Activated T-helper 1 cell treated with anti-CD3 and anti-CD28 coated beads, Interleukin-12 subunit alpha, Interleukin-12 subunit beta, Interleukin-2, Interleukin-4 antibody, amounts not matched to agents 30 ng/mL and 10 ng/mL and 1 ng/mL, durations not matched to agents 14 hours and 24 hours and 36 hours (primary cell): ENCODE data around the gene WASHC4. TPM values are rescaled to one million over a fixed set of nuclear protein-coding genes. Genes with fewer than 3 reads are reported as not detected.
"Not testable (repeated sequence)": the region's sequence is repeated elsewhere in the genome, so short reads cannot be mapped to it uniquely, and the experiment has no call there.

Experiments used
- DNase-seq: peaks from one replicate; pipeline ENCODE4 v3.0.0; 2021; ENCODE audit warnings: low spot score
- H3K27ac Mint-ChIP-seq: one replicate; pipeline ENCODE4 v1.8.0; 2021; ENCODE audit warnings: mild to moderate bottlenecking, mixed read lengths
- H3K27me3 Mint-ChIP-seq: one replicate; pipeline ENCODE4 v1.8.0; 2022; ENCODE audit warnings: mild to moderate bottlenecking, moderate library complexity, mixed read lengths; ENCODE audit not compliant: insufficient read depth
- H3K36me3 Mint-ChIP-seq: one replicate; pipeline ENCODE4 v1.8.0; 2021; ENCODE audit warnings: low read depth, mixed read lengths
- H3K4me1 Mint-ChIP-seq: one replicate; pipeline ENCODE4 v1.8.0; 2021; ENCODE audit warnings: low read depth, mixed read lengths
- H3K4me3 Mint-ChIP-seq: one replicate; pipeline ENCODE4 v1.8.0; 2021; ENCODE audit warnings: mild to moderate bottlenecking, moderate library complexity, mixed read lengths
- H3K9me3 Mint-ChIP-seq: one replicate; pipeline ENCODE4 v1.8.0; 2021; ENCODE audit warnings: mixed read lengths
- intact Hi-C: fragments of 100-400 bp; cut with micrococcal nuclease; formaldehyde crosslinking; loops from one replicate; pipeline ENCODE4 v1.15.1; 2024
- total RNA-seq: library from RNA; stranded (reverse); gene quantifications from 2 replicates; pipeline ENCODE4 v1.2.3, GENCODE V29; 2022

WASHC4 gene
- total RNA-seq, 1 donor from 2014 or later = 34.5 TPM

DNA sequence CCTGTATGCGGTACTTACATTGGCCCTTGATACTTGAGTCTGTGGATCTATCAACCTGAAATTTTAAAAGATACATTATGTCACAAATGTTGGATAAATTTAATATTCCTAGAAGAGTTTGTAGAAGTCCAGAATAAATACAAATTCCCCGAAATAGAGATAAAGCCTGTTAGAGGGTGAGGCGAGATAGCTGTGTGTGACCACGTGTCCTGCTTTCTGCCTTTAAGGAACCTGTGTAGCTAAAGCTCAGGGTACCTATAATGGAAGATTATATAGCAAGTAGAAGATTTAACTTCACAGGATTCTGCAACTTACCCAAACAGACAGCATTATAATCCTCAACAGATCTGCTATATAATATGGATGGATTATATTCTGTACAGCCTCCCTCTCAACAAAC, 69.7 kb downstream of the WASHC4 start:
- peaks cover 45% of the 10 kb centered on the region for H3K36me3 Mint-ChIP-seq
- no peak for DNase-seq
- no peaks in the 10 kb centered on the region for H3K27me3 Mint-ChIP-seq
- intact Hi-C loops = loop anchor here (5.0 kb wide), 1 partner anchor 205 kb away; no protein-coding TSS in a partner anchor
- H3K4me3 Mint-ChIP-seq = no peak overlapping the region
- no peaks in the 10 kb centered on the region for H3K9me3 Mint-ChIP-seq
- no peak overlapping the region for H3K27ac Mint-ChIP-seq
- no peaks in the 10 kb centered on the region for H3K4me1 Mint-ChIP-seq

DNA sequence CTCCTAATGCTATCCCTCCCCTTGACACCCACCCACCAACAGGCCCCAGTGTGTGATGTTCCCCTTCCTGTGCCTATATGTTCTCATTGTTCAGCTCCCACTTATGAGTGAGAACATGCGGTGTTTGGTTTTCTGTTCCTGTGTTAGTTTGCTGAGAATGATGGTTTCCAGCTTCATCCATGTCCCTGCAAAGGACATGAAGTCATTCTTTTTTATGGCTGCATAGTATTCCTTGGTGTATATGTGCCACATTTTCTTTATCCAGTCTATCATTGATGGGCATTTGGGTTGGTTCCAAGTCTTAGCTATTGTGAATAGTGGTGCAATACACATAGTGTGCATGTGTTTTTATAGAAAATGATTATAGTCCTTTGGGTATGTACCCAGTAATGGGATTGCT, 71.6 kb downstream of the WASHC4 start:
- intact Hi-C loops = loop anchor here (5.0 kb wide), 1 partner anchor 203 kb away; no protein-coding TSS in a partner anchor
- not testable (repeated sequence) for H3K27me3 Mint-ChIP-seq, H3K27ac Mint-ChIP-seq, H3K4me3 Mint-ChIP-seq, H3K4me1 Mint-ChIP-seq, DNase-seq, H3K9me3 Mint-ChIP-seq
- H3K36me3 Mint-ChIP-seq = peaks cover 59% of the 10 kb centered on the region

DNA sequence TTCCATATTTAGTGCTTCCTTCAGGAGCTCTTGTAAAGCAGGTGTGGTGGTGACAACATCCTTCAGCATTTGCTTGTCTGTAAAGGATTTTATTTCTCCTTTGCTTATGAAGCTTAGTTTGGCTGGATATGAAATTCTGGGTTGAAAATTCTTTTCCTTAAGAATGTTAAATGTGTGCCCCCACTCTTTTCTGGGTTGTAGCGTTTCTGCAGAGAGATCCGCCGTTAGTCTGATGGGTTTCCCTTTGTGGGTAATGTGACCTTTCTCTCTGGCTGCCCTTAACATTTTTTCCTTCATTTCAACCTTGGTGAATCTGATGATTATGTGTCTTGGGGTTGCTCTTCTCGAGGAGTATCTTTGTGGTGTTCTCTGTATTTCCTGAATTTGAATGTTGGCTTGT, 75.9 kb downstream of the WASHC4 start:
- DNase-seq, H3K4me3 Mint-ChIP-seq, intact Hi-C loops, H3K4me1 Mint-ChIP-seq, H3K27ac Mint-ChIP-seq, H3K9me3 Mint-ChIP-seq, H3K27me3 Mint-ChIP-seq: not testable (repeated sequence)
- H3K36me3 Mint-ChIP-seq = peaks cover 63% of the 10 kb centered on the region

DNA sequence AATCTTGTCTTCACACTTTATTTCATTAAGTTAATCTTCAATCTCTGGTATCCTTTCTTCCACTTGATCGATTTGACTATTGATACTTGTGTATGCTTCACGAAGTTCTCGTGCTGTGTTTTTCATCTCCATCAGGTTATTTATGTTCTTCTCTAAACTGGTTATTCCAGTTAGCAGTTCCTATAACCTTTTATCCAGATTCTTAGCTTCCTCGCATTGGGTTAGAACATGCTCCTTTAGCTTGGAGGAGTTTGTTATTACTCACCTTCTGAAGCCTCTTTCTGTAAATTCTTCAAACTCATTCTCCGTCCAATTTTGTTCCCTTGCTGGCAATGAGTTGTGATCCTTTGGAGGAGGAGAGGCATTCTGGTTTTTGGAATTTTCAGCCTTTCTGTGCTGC, 76.4 kb downstream of the WASHC4 start:
- intact Hi-C loops, H3K4me3 Mint-ChIP-seq, H3K27ac Mint-ChIP-seq, H3K27me3 Mint-ChIP-seq, DNase-seq, H3K4me1 Mint-ChIP-seq, H3K9me3 Mint-ChIP-seq: not testable (repeated sequence)
- peaks cover 63% of the 10 kb centered on the region for H3K36me3 Mint-ChIP-seq

DNA sequence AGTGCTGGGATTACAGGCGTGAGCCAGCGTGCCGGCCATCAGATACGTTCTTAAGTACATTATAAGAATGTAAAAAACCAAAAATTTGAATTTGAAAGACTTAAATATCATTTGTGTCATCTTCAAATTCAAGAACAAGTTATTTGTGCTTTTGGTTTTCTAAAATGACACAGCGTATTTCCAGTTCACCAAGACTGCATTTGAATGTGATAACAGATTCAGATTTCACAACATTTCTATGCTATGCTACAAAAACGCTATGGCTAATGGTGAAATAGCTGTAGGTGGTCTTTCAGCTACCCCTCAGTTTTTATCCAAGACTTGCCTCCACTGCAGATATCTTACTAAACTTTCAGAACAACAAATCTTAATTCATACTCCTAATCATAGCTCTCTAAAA, 81.8 kb downstream of the WASHC4 start:
- Mint-ChIP-seq H3K9me3 (no peaks in the 10 kb centered on the region), H3K4me1 (no peaks in the 10 kb centered on the region), H3K27ac (no peak overlapping the region), H3K27me3 (no peaks in the 10 kb centered on the region), H3K4me3 (no peak overlapping the region), H3K36me3 (peaks cover 54% of the 10 kb centered on the region)
- intact Hi-C loops = no loop called here
- no peak for DNase-seq

DNA sequence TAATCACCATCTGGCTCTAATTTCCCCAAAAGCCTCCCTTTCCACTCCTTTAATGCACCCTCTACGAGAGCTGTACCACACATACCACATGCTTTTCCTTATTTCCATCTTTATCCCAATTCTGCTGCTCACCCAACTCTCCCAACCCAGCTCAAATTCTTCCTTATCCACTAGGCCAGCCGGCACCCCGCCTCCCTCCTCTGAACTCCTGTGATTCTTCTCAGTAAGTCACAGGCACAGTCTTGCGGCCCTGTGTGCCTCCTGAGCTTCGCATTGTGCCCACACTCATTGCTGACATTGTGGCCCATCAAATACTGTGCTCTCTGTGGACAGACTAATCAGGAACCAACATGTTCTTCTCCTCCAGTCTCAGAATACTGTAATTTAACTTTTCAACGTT, 83.0 kb downstream of the WASHC4 start:
- no peaks in the 10 kb centered on the region for H3K9me3 Mint-ChIP-seq
- no peak for DNase-seq
- no peak overlapping the region for H3K27ac Mint-ChIP-seq
- no peak overlapping the region for H3K4me3 Mint-ChIP-seq
- H3K27me3 Mint-ChIP-seq = no peaks in the 10 kb centered on the region
- no peaks in the 10 kb centered on the region for H3K4me1 Mint-ChIP-seq
- intact Hi-C loops = no loop called here
- H3K36me3 Mint-ChIP-seq = peaks cover 51% of the 10 kb centered on the region

DNA sequence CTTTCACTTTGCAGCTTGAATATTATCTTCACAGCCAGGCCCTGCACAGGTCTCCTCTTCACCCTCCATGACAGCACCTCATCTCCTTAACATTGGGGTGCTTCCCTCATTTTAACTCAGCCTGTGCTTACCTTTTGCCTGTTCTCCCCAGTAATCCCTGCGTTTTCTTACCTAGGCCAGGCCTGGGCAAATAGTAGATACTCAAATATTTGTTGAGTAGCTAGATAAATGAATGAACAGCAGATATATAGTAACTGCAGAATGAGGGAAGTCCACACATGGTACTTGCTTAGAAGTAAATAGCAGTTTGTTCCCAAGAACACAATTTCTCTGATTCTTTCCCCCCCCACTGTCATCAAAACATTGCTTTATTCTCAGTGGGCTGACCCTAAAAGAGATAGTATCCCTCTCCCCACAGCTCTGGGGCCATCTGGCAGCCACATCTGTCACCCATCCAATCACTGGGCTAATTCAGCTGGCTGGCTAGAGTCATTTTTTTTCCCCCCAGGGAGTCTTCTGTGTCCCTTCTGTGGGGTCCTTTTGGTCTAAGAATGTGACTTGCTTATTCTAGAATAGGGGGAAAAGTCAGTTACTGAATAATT, 85.2 kb downstream of the WASHC4 start:
- intact Hi-C loops = no loop called here
- H3K4me1 Mint-ChIP-seq = no peaks in the 10 kb centered on the region
- no peaks in the 10 kb centered on the region for H3K9me3 Mint-ChIP-seq
- no peak overlapping the region for H3K27ac Mint-ChIP-seq
- peaks cover 48% of the 10 kb centered on the region for H3K36me3 Mint-ChIP-seq
- DNase-seq = no peak
- H3K27me3 Mint-ChIP-seq = no peaks in the 10 kb centered on the region
- H3K4me3 Mint-ChIP-seq = no peak overlapping the region

DNA sequence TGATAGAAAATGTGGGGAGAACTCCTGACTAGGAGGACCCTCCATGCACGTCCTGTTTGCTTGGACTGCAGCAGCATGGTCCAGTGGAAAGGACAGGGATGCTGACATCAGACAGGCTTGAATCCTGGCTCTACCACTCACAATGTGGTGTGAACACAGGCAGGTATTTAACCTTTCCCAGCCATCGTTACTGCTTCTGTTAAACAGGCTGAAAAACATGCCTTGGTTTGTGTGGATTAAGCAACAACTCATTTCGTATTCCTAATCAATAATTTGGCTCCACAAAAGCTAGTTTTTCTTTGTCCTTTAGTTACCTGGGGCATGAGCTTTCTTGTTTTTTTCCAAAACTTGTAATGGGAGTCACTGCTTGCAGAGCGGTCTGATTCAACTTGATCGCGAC, 87.4 kb downstream of the WASHC4 start:
- no peaks in the 10 kb centered on the region for H3K9me3 Mint-ChIP-seq
- no peak overlapping the region for H3K27ac Mint-ChIP-seq
- no peaks in the 10 kb centered on the region for H3K27me3 Mint-ChIP-seq
- no peak for DNase-seq
- H3K4me1 Mint-ChIP-seq = no peaks in the 10 kb centered on the region
- peaks cover 35% of the 10 kb centered on the region for H3K36me3 Mint-ChIP-seq
- H3K4me3 Mint-ChIP-seq = no peak overlapping the region
- intact Hi-C loops = no loop called here

DNA sequence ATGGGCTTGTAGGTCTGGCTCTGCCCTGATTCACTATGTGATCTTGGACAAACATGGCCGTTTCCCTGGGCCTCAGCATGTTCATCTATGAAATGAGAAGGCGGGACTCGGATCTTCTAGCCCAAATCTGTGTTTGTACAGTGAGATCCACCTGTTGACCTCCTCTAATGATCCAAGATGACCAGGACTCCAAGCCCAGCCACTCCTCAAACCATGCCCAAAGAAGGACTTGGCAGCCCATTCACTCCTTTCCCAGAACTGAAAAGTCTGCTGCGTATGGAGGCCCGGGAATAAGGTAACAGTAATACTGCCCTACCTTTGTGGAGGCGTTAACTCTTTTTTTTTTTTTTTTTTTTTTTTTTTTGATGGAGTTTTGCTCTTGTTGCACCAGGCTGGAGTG, 88.6 kb downstream of the WASHC4 start:
- intact Hi-C loops = no loop called here
- no peaks in the 10 kb centered on the region for H3K9me3 Mint-ChIP-seq
- H3K4me3 Mint-ChIP-seq = no peak overlapping the region
- H3K27me3 Mint-ChIP-seq = no peaks in the 10 kb centered on the region
- no peak overlapping the region for H3K27ac Mint-ChIP-seq
- H3K4me1 Mint-ChIP-seq = no peaks in the 10 kb centered on the region
- peaks cover 25% of the 10 kb centered on the region for H3K36me3 Mint-ChIP-seq
- DNase-seq = no peak

DNA sequence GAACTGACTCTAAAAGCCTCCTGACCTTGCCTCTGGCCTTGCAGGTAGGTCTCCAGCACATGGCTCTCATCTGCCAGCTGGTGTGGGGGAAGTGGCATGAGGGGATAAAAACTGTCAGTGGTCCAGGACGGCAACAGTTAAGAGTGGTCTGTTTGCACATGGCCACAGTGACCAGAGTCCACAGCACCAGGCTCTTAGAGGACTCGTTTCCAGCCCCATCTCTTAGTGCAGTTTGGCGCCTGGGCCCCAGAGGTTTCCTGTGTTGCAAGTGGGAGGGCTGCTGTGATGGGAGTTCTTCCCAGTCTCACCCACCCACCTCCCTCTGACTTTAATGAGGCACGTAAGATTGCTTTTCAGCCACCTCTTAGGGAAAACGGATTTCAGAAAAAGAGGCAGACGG, 91.4 kb downstream of the WASHC4 start:
- H3K27ac Mint-ChIP-seq = no peak overlapping the region
- intact Hi-C loops = no loop called here
- no peaks in the 10 kb centered on the region for H3K9me3 Mint-ChIP-seq
- no peaks in the 10 kb centered on the region for H3K4me1 Mint-ChIP-seq
- no peak overlapping the region for H3K4me3 Mint-ChIP-seq
- peaks cover 18% of the 10 kb centered on the region for H3K36me3 Mint-ChIP-seq
- H3K27me3 Mint-ChIP-seq = no peaks in the 10 kb centered on the region
- DNase-seq = no peak

DNA sequence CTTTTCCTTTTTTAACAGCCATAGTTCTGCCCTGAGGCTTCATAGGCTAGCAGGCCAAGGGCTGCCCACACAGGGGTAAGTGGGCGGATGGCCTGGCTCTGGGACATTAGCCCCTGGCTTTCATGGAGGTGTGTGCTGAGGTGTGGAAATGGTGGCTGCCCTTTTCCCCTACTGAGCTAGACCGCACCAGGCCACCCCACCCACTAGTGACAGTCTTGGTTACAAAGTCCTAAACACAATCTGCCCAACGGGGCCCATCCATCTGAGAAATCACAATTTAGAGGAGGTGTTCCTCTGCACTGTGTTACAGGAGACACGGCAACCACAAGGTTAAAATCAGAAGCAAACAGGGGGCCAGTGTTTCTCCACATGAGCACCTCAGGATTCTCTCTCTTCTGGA, 92.9 kb downstream of the WASHC4 start:
- no peak for DNase-seq
- Mint-ChIP-seq H3K4me3 (no peak overlapping the region), H3K9me3 (no peaks in the 10 kb centered on the region), H3K27me3 (no peaks in the 10 kb centered on the region), H3K36me3 (peaks cover 24% of the 10 kb centered on the region), H3K27ac (no peak overlapping the region), H3K4me1 (peaks cover 9% of the 10 kb centered on the region)
- intact Hi-C loops = no loop called here

DNA sequence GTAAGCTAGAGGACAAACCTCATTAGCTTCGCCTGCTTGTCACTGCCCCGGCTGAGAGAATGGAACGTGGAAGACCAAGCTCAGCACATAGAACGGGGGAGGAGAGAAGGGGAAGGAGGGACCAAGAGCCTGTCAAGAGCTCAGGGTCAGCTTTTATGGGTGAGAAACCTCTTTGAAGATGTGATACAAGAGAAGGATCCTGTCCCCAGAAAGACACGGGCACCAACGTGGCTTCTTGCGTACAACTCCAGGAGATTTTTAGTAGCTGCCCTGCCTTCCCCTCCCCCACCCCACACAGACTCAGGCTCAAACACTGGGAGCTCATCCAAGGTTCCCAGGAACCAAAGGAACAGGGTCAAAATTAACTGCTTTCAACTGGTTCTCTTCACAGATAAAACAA, 93.8 kb downstream of the WASHC4 start:
- peaks cover 14% of the 10 kb centered on the region for H3K4me1 Mint-ChIP-seq

DNA sequence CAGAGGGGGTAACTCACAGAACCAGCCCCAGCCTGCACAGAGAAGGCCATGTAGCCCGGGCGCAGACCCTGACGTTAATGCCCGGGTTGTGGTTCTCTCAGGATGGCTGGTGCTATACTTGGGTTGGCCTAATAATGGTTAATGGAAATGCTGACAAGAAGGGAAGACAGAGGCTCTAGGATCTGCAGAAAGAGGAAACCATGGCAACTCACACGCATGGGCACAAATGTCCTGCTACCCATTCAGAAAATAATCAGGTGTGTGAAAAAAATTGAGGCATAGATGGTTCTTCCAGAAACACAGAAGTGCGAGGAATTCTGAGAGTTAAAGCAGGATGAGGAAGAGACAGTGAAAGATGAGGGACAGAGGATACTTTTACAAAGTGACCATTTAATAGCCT, 94.7 kb downstream of the WASHC4 start:
- no peak overlapping the region for H3K4me3 Mint-ChIP-seq
- no peaks in the 10 kb centered on the region for H3K9me3 Mint-ChIP-seq
- intact Hi-C loops = no loop called here
- DNase-seq = no peak
- H3K36me3 Mint-ChIP-seq = peaks cover 35% of the 10 kb centered on the region
- H3K4me1 Mint-ChIP-seq = peaks cover 14% of the 10 kb centered on the region
- H3K27ac Mint-ChIP-seq = no peak overlapping the region
- no peaks in the 10 kb centered on the region for H3K27me3 Mint-ChIP-seq

More for the DNA sequence above, 93.8 kb downstream of the WASHC4 start:
- peaks cover 30% of the 10 kb centered on the region for H3K36me3 Mint-ChIP-seq
- intact Hi-C loops = no loop called here
- no peak for DNase-seq
- H3K27ac Mint-ChIP-seq = no peak overlapping the region
- H3K9me3 Mint-ChIP-seq = no peaks in the 10 kb centered on the region
- no peak overlapping the region for H3K4me3 Mint-ChIP-seq
- H3K27me3 Mint-ChIP-seq = no peaks in the 10 kb centered on the region

DNA sequence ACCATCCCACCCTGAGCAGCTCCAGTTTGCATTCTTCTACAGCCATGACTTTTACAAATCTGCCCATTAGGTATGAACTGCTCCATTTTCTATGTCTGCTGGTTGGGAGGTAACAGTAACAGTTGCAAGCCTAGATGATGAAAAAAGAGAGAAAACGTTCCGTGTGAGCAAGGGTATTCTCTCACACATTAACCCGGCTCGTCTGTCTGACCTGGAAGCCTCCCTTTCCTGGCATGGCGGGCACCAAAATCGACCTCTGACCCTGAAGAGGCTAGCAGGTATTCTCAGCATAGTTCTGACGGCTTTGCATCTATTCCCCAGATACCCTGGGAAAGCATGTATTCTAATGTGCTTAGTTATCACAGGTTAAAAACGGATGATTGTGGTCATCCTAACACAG, 96.6 kb downstream of the WASHC4 start:
- no peak for DNase-seq
- H3K36me3 Mint-ChIP-seq = peaks cover 41% of the 10 kb centered on the region
- no peaks in the 10 kb centered on the region for H3K27me3 Mint-ChIP-seq
- H3K27ac Mint-ChIP-seq = peak overlapping the region; percentile 18
- peaks cover 14% of the 10 kb centered on the region for H3K4me1 Mint-ChIP-seq
- no peaks in the 10 kb centered on the region for H3K9me3 Mint-ChIP-seq
- no peak overlapping the region for H3K4me3 Mint-ChIP-seq
- intact Hi-C loops = loop anchor here (2.0 kb wide), 1 partner anchor 25 kb away; no protein-coding TSS in a partner anchor
